Activated CD4-positive, alpha-beta T cell treated with anti-CD3 and anti-CD28 coated beads for 48 hours (primary cell): ENCODE measurements around the gene IRF3.

Experiments
- DNase-seq: peaks from one replicate; pipeline ENCODE4 v3.0.0-alpha.2; 2020

Gene IRF3

GRCh38 chr19:49665036-49665350 lies 664 bp downstream of the IRF3 start:
- no peak for DNase-seq

- DNase-seq: peak; percentile 94
Measured at GRCh38 chr19:49664171-49665035, 1.3 kb downstream of the IRF3 start.

- no peak for DNase-seq
Measured at GRCh38 chr19:49663224-49663623, 2.4 kb downstream of the IRF3 start.

GRCh38 chr19:49662011-49662410 lies 3.6 kb downstream of the IRF3 start:
- no peak for DNase-seq

- no peak for DNase-seq
Measured at GRCh38 chr19:49660338-49660961, 5.2 kb downstream of the IRF3 start.

- DNase-seq: no peak
Measured at GRCh38 chr19:49658566-49659442, 6.9 kb downstream of the IRF3 start.

- DNase-seq: no peak
Measured at GRCh38 chr19:49658139-49658517, 7.5 kb downstream of the IRF3 start.

- DNase-seq: no peak
Measured at GRCh38 chr19:49657493-49658138, 8.0 kb downstream of the IRF3 start.

GRCh38 chr19:49656456-49657109 lies 9.1 kb downstream of the IRF3 start:
- DNase-seq: no peak

GRCh38 chr19:49655570-49656455 lies 9.8 kb downstream of the IRF3 start:
- no peak for DNase-seq

- DNase-seq: no peak
Measured at GRCh38 chr19:49654581-49654980, 11.1 kb downstream of the IRF3 start.

GRCh38 chr19:49653466-49653806 lies 12.2 kb downstream of the IRF3 start:
- DNase-seq: no peak

- no peak for DNase-seq
Measured at GRCh38 chr19:49652551-49653465, 12.8 kb downstream of the IRF3 start.

GRCh38 chr19:49651820-49652550 lies 13.7 kb downstream of the IRF3 start:
- no peak for DNase-seq

- DNase-seq: no peak
Measured at GRCh38 chr19:49651029-49651819, 14.4 kb downstream of the IRF3 start.

- no peak for DNase-seq
Measured at GRCh38 chr19:49646586-49646985, 19.1 kb downstream of the IRF3 start.

GRCh38 chr19:49645995-49646394 lies 19.7 kb downstream of the IRF3 start:
- DNase-seq: no peak

GRCh38 chr19:49645592-49645991 lies 20.1 kb downstream of the IRF3 start:
- no peak for DNase-seq

- DNase-seq: peak; percentile 45
Measured at GRCh38 chr19:49643466-49643865, 22.2 kb downstream of the IRF3 start.
